ENCODE measurements around the gene PSMD12. TPM values are rescaled to one million over a fixed set of nuclear protein-coding genes. Genes with fewer than 3 reads are reported as not detected.

The PSMD12 gene
- total RNA-seq, 1 experiment from 2014 or later = 60.0 TPM

GRCh38 chr17:67379251-67379630 lies 12.9 kb upstream of the PSMD12 start:
- no peaks in the 10 kb centered on the region for H3K36me3 ChIP-seq (ENCODE audit: low read depth, low read length)
- intact Hi-C loops (cut with micrococcal nuclease) = loop anchor here (1.0 to 10.0 kb wide), 5 partner anchors 43 to 664 kb away; no protein-coding TSS in a partner anchor
- H3K9me2 ChIP-seq (replicated peaks; ENCODE audit: low read length) = no peaks in the 10 kb centered on the region
- H3K79me2 ChIP-seq (ENCODE audit: low read length) = peaks cover 18% of the 10 kb centered on the region
- peak overlapping the region; percentile 98 for H3K4me3 ChIP-seq (ENCODE audit: low read length)
- H3K9ac ChIP-seq (ENCODE audit: low read length) = peak overlapping the region; percentile 99
- no peaks in the 10 kb centered on the region for H3K9me3 ChIP-seq (ENCODE audit: low read length)
- H4K20me1 ChIP-seq (ENCODE audit: low read length) = 0 out of 2 replicates have a peak, but pooled peaks cover 4% of the 10 kb centered on the region
- peak overlapping the region; percentile 99 for H3K4me2 ChIP-seq (ENCODE audit: low read length)
- H3K4me1 ChIP-seq (ENCODE audit: insufficient read depth, low read length) = peaks cover 24% of the 10 kb centered on the region
- H3F3A ChIP-seq (ENCODE audit: low read length, unreplicated experiment) = no peaks in the 10 kb centered on the region
- BruUV-seq (replicated peaks) = TSS peak; percentile 41
- ChIA-PET CTCF (interaction anchor here (0.6 to 2.0 kb wide), 6 partner anchors 11 to 588 kb away, joined by 3 to 17 read pairs (median 4); no protein-coding TSS in a partner anchor), POLR2A (ENCODE audit: unreplicated experiment) (interaction anchor here (0.5 to 1.2 kb wide), 4 partner anchors 11 to 285 kb away, joined by 3 to 7 read pairs (median 4); no protein-coding TSS in a partner anchor)
- H3K27me3 ChIP-seq (ENCODE audit: low read length) = no peaks in the 10 kb centered on the region
- TF ChIP-seq EZH2phosphoT487 (IDR thresholded peaks at IDR 0.05; ENCODE audit: borderline replicate concordance, low read length) (no peak), EZH2 (IDR thresholded peaks at IDR 0.05; ENCODE audit: low read length, unreplicated experiment) (no peak), CTCF (conservative IDR thresholded peaks at IDR 0.05; ENCODE audit: low read depth, low read length) (no peak)
- H2AFZ ChIP-seq (ENCODE audit: low read length) = peak overlapping the region; percentile 45
- DNase-seq (no peak), ATAC-seq (no peak)
- peak overlapping the region; percentile 74 for H3K27ac ChIP-seq (ENCODE audit: low read length)

GRCh38 chr17:67378454-67379250 lies 12.3 kb upstream of the PSMD12 start:
- Histone ChIP-seq H3K27ac (ENCODE audit: low read length) (peak overlapping the region; percentile 74), H3K4me3 (ENCODE audit: low read length) (peak overlapping the region; percentile 98), H3K4me1 (ENCODE audit: insufficient read depth, low read length) (peaks cover 25% of the 10 kb centered on the region), H3F3A (ENCODE audit: low read length, unreplicated experiment) (no peaks in the 10 kb centered on the region), H3K9me2 (replicated peaks; ENCODE audit: low read length) (no peaks in the 10 kb centered on the region), H2AFZ (ENCODE audit: low read length) (peak overlapping the region; percentile 84), H3K79me2 (ENCODE audit: low read length) (peaks cover 18% of the 10 kb centered on the region), H3K9me3 (ENCODE audit: low read length) (no peaks in the 10 kb centered on the region), H3K27me3 (ENCODE audit: low read length) (no peaks in the 10 kb centered on the region), H3K36me3 (ENCODE audit: low read depth, low read length) (no peaks in the 10 kb centered on the region), H3K4me2 (ENCODE audit: low read length) (peak overlapping the region; percentile 99), H3K9ac (ENCODE audit: low read length) (peak overlapping the region; percentile 99), H4K20me1 (ENCODE audit: low read length) (0 out of 2 replicates have a peak, but pooled peaks cover 4% of the 10 kb centered on the region)
- ATAC-seq = peak; percentile 57
- TF ChIP-seq EZH2 (IDR thresholded peaks at IDR 0.05; ENCODE audit: low read length, unreplicated experiment) (no peak), CTCF (conservative IDR thresholded peaks at IDR 0.05; ENCODE audit: low read depth, low read length) (peak; percentile 61)
- peak; percentile 94 for DNase-seq
- intact Hi-C loops (cut with micrococcal nuclease) = loop anchor here (1.0 to 10.0 kb wide), 7 partner anchors 44 to 664 kb away; no protein-coding TSS in a partner anchor
- ChIA-PET POLR2A (ENCODE audit: unreplicated experiment) (interaction anchor here (0.5 to 0.6 kb wide), 4 partner anchors 14 to 285 kb away, joined by 3 to 10 read pairs (median 4); no protein-coding TSS in a partner anchor), CTCF (interaction anchor here (0.6 to 2.0 kb wide), 8 partner anchors 12 to 589 kb away, joined by 3 to 17 read pairs (median 4); no protein-coding TSS in a partner anchor)
- BruUV-seq (replicated peaks) = no TSS peak

Measured in PC-3 (cell line).